NCI-H2196 (cell line): ENCODE measurements around the gene PSTPIP1.

Source experiments
- DNase-seq: peaks from one replicate; lab custom pipeline; 2025; ENCODE audit not compliant: unreplicated experiment; lab: John Stamatoyannopoulos, UW

The PSTPIP1 gene

DNA sequence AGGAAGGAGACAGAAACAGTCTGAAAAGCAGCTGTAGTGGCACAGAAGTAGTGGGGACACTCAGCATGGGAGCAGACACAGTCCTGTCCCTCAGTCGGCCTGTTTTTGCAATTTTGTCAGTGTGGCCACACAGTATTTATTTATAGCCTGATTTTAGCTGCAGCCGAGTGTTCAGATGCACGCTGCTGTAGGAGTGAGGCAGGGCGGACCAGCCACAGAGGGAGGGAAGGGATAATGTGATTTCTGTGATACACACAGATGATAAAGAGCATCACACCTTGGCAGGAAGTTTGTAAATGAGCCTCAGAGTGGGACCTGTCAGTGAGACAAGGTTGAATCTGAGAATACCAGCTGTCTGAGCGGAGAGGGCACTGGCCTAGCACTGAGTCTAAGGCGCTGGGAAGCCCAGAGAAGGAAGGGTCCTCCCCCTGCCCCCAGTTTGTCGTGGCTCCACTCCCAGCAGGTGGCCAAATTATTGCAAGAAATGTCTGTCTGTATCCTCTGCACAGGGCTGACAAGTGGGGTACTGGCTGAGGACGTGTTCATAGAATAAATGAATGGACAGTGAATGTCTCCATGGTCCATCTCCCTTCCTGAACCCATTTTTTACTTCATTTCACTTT, 3.8 kb downstream of the PSTPIP1 start:
- no peak for DNase-seq

- no peak for DNase-seq
These were observed 5.1 kb downstream of the PSTPIP1 start for GRCh38 chr15:76999996-77000395.

DNA sequence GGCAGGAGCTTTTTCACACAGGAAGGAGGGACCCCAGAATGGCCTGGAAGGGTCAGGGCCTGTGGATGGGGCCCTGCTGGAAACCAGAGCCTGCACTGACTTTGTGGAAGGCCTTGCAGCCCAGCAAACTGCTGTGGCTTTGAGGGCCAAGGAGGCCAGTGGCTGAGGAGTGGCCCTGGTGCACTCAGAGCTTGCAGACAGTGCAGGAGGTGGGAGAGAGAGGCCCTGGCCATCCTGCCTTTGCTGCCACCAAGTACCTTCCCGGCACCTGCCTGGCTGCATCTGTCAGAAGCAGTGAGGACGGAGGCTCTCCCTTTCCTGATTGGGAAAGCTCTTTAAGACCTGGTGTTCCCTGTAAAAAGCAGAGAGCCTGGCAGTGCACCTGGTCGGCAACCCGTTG, 6.4 kb downstream of the PSTPIP1 start:
- DNase-seq = no peak

- DNase-seq = no peak
These were observed 7.0 kb downstream of the PSTPIP1 start for GRCh38 chr15:77001966-77002365.

DNA sequence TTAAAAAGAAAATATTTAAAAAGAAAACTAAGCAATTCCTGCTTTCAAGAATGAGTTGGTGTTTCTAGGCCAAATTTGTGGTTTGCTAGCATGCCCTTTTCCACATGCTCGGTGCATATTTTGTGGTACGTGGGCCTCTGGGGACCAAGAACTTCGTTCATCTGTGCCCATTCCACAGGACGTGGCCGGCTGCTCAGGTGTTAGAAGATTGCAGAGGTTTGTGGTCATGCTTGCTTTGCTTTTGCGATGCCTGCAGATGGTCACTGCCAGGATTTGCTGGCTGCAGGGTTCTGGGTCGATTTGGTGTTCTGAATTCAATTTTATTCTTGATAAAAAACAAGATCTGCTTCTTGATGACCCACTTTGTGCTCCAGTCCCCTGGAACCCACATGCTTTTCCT, 7.5 kb downstream of the PSTPIP1 start:
- DNase-seq = no peak

- DNase-seq = no peak
These were observed 8.3 kb downstream of the PSTPIP1 start for GRCh38 chr15:77002954-77003912.

- no peak for DNase-seq
These were observed 9.3 kb downstream of the PSTPIP1 start for GRCh38 chr15:77004189-77004588.

GRCh38 chr15:77009176-77009575, 14.2 kb downstream of the PSTPIP1 start:
- DNase-seq = no peak

- no peak for DNase-seq
These were observed 14.9 kb downstream of the PSTPIP1 start for GRCh38 chr15:77009646-77010311.

- peak; percentile 57 for DNase-seq
These were observed 15.4 kb downstream of the PSTPIP1 start for GRCh38 chr15:77010312-77010686.

GRCh38 chr15:77010857-77011256, 15.9 kb downstream of the PSTPIP1 start:
- no peak for DNase-seq

DNA sequence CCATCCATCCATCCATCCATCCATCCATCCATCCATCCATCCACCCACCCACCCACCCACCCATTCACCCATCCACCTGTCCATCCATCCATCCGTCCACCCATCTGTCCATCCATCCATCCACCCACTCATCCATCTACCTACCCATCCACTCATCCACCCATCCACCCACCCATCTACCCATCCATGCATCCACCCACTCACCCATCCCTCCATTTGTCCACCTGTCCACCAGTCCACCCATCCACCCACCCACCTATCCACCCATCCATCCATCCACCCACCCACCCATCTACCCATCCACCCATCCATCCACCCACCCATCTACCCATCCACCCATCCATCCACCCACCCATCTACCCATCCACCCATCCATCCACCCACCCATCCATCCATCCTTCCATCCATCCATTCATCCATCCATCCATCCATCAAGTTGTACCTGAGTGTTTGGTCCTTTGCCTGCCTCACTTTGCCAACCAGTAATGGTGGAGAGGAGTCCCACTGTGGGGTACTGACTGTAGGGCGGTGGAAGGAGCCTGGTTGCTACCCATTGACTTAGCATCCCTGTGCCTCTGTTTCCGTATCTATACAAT, 17.3 kb downstream of the PSTPIP1 start:
- no peak for DNase-seq

GRCh38 chr15:77012868-77013267, 17.9 kb downstream of the PSTPIP1 start:
- DNase-seq = no peak

DNA sequence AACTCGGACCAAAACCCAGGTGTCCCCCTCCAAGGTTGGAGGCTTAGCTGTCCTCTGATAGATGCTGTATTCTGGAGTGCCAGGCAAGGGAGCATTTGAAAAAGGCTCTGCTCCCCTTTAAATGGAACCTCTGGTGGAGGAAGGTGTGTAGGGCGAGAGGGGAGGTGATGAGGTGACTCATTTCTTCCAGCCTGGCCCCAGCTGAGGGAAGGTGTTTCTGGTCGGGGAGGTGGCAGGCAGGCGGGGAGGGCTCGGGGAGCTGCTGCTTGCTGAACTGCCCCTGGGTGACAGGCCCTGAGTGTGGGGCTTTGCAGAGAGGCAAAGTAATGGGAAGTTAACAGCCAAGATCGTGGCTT, 18.8 kb downstream of the PSTPIP1 start:
- DNase-seq = no peak

GRCh38 chr15:77014132-77015081, 19.5 kb downstream of the PSTPIP1 start:
- DNase-seq = no peak

- DNase-seq = no peak
These were observed 20.9 kb downstream of the PSTPIP1 start for GRCh38 chr15:77015646-77016320.

- DNase-seq = no peak
These were observed 21.4 kb downstream of the PSTPIP1 start for GRCh38 chr15:77016321-77016695.

DNA sequence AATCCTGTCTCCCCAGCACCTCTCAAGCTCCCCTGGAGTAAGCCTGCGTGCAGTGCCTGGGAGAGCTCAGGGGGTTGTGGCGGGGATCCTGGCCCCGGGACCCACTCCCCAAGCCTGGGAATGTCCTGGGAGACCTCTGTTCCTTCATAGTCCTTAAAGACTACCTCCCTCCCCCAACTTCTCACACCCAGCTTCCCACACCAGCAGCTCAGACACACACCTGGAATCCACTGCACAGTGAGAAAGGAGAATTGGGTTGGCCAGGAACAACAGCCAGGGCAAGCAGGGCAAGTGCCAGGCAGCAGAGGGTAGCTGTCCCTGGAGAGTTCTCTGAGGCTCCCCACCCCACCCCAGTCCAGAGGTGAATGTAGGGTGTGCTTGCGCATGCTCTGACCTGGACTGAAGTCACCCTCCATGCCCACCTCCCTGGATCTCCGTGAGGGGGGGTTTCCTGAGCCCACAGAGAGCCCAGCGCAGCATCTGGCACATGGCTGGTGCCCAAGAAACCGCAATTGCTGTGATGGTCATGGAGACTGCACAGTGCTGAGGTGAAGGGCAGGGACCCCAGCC, 22.2 kb downstream of the PSTPIP1 start:
- no peak for DNase-seq
